SU-DHL-6 (cell line): ENCODE data around the gene MS4A18.

Experiments
- H2AFZ ChIP-seq: fragments of 200-600 bp; sonication (generic); 2 replicates; pipeline ENCODE4 v1.6.1; 2014; ENCODE audit warnings: low read depth, mild to moderate bottlenecking, moderate library complexity, mixed read lengths, antibody characterized with exemption, low read length; ENCODE audit not compliant: severe bottlenecking
- H3F3A ChIP-seq: fragments of 200-600 bp; shearing (Covaris generic); 2 replicates; pipeline ENCODE4 v1.6.0; 2016; ENCODE audit warnings: antibody characterized with exemption, mild to moderate bottlenecking; ENCODE audit not compliant: insufficient read depth
- H3K27ac ChIP-seq: fragments of 200-600 bp; sonication (generic); 2 replicates; pipeline ENCODE4 v1.5.1; 2016; ENCODE audit warnings: low read depth, mild to moderate bottlenecking, low read length, moderate library complexity, mixed read lengths
- H3K27me3 ChIP-seq: fragments of 200-600 bp; sonication (generic), shearing (Covaris generic); 2 replicates; pipeline ENCODE4 v1.6.0; 2014; ENCODE audit warnings: mild to moderate bottlenecking, low read length
- H3K36me3 ChIP-seq: fragments of 200-600 bp; sonication (generic); 2 replicates; pipeline ENCODE4 v1.6.1; 2014; ENCODE audit warnings: mild to moderate bottlenecking, low read length, mixed read lengths
- H3K4me2 ChIP-seq: fragments of 300-600, 200-600 bp; shearing (Covaris generic), sonication (generic); 2 replicates; pipeline ENCODE4 v1.6.0; 2014; ENCODE audit warnings: low read length, low read depth, mild to moderate bottlenecking; ENCODE audit not compliant: poor library complexity, severe bottlenecking
- H3K4me3 ChIP-seq: fragments of 200-600 bp; sonication (generic); 2 replicates; pipeline ENCODE4 v1.5.1; 2014; ENCODE audit warnings: antibody characterized with exemption, low read length, mild to moderate bottlenecking, mixed read lengths; ENCODE audit not compliant: insufficient read depth, poor library complexity, severe bottlenecking
- H3K79me2 ChIP-seq: fragments of 200-600 bp; sonication (generic); 2 replicates; pipeline ENCODE4 v1.6.1; 2014; ENCODE audit warnings: mild to moderate bottlenecking, low read length, moderate library complexity; ENCODE audit not compliant: insufficient read depth
- H3K9ac ChIP-seq: fragments of 200-600 bp; sonication (generic); 2 replicates; pipeline ENCODE4 v1.7.0; 2014; ENCODE audit warnings: mild to moderate bottlenecking, low read length
- H3K9me2 ChIP-seq: fragments of 200-600 bp; sonication (generic); replicated peaks from 2 replicates; pipeline ENCODE4 v1.6.1; 2014; ENCODE audit warnings: low read length; ENCODE audit not compliant: insufficient read depth
- H3K9me3 ChIP-seq: fragments of 200-600 bp; sonication (generic); 2 replicates; pipeline ENCODE4 v1.6.1; 2014; ENCODE audit warnings: low read length, mixed read lengths; ENCODE audit not compliant: insufficient read depth
- H4K20me1 ChIP-seq: fragments of 200-600 bp; sonication (generic); 2 replicates; pipeline ENCODE4 v1.6.1; 2014; ENCODE audit warnings: low read depth, mild to moderate bottlenecking, antibody characterized with exemption, low read length, moderate library complexity, mixed read lengths
- CTCF ChIP-seq: fragments of 200-600 bp; sonication (generic); IDR thresholded peaks from one replicate; pipeline ENCODE4 v1.5.1; 2017; ENCODE audit warnings: antibody characterized with exemption, mild to moderate bottlenecking, low read length, moderate library complexity; ENCODE audit not compliant: insufficient read depth, poor library complexity, severe bottlenecking
- EZH2phosphoT487 ChIP-seq: fragments of 200-600 bp; sonication (generic), shearing (Covaris generic); conservative IDR thresholded peaks from 2 replicates; pipeline ENCODE4 v1.6.1; 2018; ENCODE audit warnings: mild to moderate bottlenecking, antibody characterized with exemption, low read length, moderate library complexity, mixed read lengths

Gene MS4A18

GRCh38 chr11:60725592-60725991, 1.1 kb downstream of the MS4A18 start:
- no peaks in the 10 kb centered on the region for H3K79me2 ChIP-seq
- H2AFZ ChIP-seq: no peak overlapping the region
- H3F3A ChIP-seq: no peaks in the 10 kb centered on the region
- H3K9me3 ChIP-seq: no peaks in the 10 kb centered on the region
- no peak overlapping the region for H3K9ac ChIP-seq
- H3K27me3 ChIP-seq: no peaks in the 10 kb centered on the region
- no peaks in the 10 kb centered on the region for H3K9me2 ChIP-seq
- H3K4me3 ChIP-seq: no peak overlapping the region
- H4K20me1 ChIP-seq: no peaks in the 10 kb centered on the region
- H3K4me2 ChIP-seq: no peak overlapping the region
- H3K36me3 ChIP-seq: no peaks in the 10 kb centered on the region
- TF ChIP-seq CTCF (no peak), EZH2phosphoT487 (no peak)
- no peak overlapping the region for H3K27ac ChIP-seq

GRCh38 chr11:60731586-60731985, 7.1 kb downstream of the MS4A18 start:
- Histone ChIP-seq H3K9me2 (no peaks in the 10 kb centered on the region), H3K9ac (no peak overlapping the region), H2AFZ (no peak overlapping the region), H3K27me3 (no peaks in the 10 kb centered on the region), H3K27ac (no peak overlapping the region), H3K79me2 (no peaks in the 10 kb centered on the region), H3K9me3 (no peaks in the 10 kb centered on the region), H3F3A (no peaks in the 10 kb centered on the region), H3K36me3 (no peaks in the 10 kb centered on the region), H3K4me3 (no peak overlapping the region), H3K4me2 (no peak overlapping the region), H4K20me1 (no peaks in the 10 kb centered on the region)
- TF ChIP-seq CTCF: no peak
- no peak for TF ChIP-seq EZH2phosphoT487

- H3K9me2 ChIP-seq: no peaks in the 10 kb centered on the region
- no peaks in the 10 kb centered on the region for H3K79me2 ChIP-seq
- H3K36me3 ChIP-seq: no peaks in the 10 kb centered on the region
- TF ChIP-seq CTCF: no peak
- no peak for TF ChIP-seq EZH2phosphoT487
- no peaks in the 10 kb centered on the region for H4K20me1 ChIP-seq
- no peak overlapping the region for H3K4me2 ChIP-seq
- H3K27ac ChIP-seq: no peak overlapping the region
- no peaks in the 10 kb centered on the region for H3F3A ChIP-seq
- no peak overlapping the region for H3K9ac ChIP-seq
- no peak overlapping the region for H3K4me3 ChIP-seq
- H2AFZ ChIP-seq: no peak overlapping the region
- no peaks in the 10 kb centered on the region for H3K27me3 ChIP-seq
- no peaks in the 10 kb centered on the region for H3K9me3 ChIP-seq
Observed at GRCh38 chr11:60734279-60734678, 9.8 kb downstream of the MS4A18 start.

- Histone ChIP-seq H3K9me3 (no peaks in the 10 kb centered on the region), H4K20me1 (no peaks in the 10 kb centered on the region), H3K27ac (no peak overlapping the region), H3K27me3 (no peaks in the 10 kb centered on the region), H3K79me2 (no peaks in the 10 kb centered on the region), H3K9me2 (no peaks in the 10 kb centered on the region), H3K4me2 (no peak overlapping the region), H3K36me3 (no peaks in the 10 kb centered on the region), H3F3A (no peaks in the 10 kb centered on the region), H3K4me3 (no peak overlapping the region), H2AFZ (no peak overlapping the region), H3K9ac (no peak overlapping the region)
- TF ChIP-seq EZH2phosphoT487 (no peak), CTCF (no peak)
Observed at GRCh38 chr11:60739114-60739513, 14.6 kb downstream of the MS4A18 start.
